GM12865 (cell line): Measurements from ENCODE around the gene KCNF1.

ENCODE experiments used
- DNase-seq: peaks from one replicate; pipeline ENCODE4 v3.0.0; 2010; ENCODE audit warnings: low read depth
- H3K4me3 ChIP-seq: 2 replicates; pipeline ENCODE4 v1.5.1; 2011; ENCODE audit warnings: mild to moderate bottlenecking, low read depth, low read length, control low read depth
- TF ChIP-seq, protein P1 (sequence below): IDR thresholded peaks from 2 replicates; pipeline ENCODE4 v1.5.1; 2011; ENCODE audit warnings: low read length, control low read depth, low read depth, inconsistent platforms; ENCODE audit not compliant: insufficient read depth; ENCODE audit errors: missing control alignments

Gene KCNF1

DNA sequence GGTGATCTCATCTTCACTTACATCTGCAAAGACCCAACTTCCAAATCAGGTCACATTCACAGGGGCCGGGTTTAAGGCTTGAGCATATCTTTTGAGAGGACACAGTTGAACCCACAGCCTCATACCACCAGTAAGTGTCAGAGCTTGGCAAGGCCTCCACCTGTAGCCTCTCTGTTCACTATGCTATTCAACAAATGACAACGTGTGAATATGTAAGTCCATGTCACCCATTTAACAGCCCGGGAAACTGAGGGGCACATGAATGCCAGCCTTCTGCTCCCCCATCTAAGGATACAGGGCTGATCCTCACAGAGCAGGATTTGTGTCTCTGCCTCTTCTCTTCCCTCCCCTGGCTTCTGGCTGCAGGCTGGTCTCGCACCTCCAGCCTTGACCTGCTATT, 3.5 kb upstream of the KCNF1 start:
- no peak overlapping the region for H3K4me3 ChIP-seq
- DNase-seq, result no peak
- TF ChIP-seq, protein P1, sequence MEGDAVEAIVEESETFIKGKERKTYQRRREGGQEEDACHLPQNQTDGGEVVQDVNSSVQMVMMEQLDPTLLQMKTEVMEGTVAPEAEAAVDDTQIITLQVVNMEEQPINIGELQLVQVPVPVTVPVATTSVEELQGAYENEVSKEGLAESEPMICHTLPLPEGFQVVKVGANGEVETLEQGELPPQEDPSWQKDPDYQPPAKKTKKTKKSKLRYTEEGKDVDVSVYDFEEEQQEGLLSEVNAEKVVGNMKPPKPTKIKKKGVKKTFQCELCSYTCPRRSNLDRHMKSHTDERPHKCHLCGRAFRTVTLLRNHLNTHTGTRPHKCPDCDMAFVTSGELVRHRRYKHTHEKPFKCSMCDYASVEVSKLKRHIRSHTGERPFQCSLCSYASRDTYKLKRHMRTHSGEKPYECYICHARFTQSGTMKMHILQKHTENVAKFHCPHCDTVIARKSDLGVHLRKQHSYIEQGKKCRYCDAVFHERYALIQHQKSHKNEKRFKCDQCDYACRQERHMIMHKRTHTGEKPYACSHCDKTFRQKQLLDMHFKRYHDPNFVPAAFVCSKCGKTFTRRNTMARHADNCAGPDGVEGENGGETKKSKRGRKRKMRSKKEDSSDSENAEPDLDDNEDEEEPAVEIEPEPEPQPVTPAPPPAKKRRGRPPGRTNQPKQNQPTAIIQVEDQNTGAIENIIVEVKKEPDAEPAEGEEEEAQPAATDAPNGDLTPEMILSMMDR, result no peak

GRCh38 chr2:10909050-10909995, 2.4 kb upstream of the KCNF1 start:
- H3K4me3 ChIP-seq, result no peak overlapping the region
- TF ChIP-seq, protein P1, result peak; percentile 35
- DNase-seq, result peak; percentile 12

- DNase-seq, result no peak
- H3K4me3 ChIP-seq, result no peak overlapping the region
- TF ChIP-seq, protein P1, result no peak
Observed at GRCh38 chr2:10909996-10910341, 1.8 kb upstream of the KCNF1 start.

DNA sequence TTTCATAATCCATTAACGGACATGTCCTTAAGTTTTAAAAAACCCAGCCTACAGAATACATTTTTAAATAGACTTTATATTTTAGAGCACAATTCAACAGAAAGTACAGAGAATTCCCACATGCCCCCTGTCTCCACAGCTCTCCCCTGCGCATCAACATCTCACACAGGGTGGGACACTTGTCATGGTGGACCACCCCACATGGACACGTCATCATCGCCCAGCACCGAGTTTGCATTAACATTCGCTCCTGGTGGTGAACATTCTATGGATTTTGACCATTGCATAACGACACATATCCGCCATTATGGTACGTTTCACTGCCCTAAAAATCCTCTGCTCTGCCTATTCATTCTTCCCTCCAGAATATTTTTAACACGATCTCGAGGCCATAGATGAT, 1.1 kb upstream of the KCNF1 start:
- no peak for DNase-seq
- no peak overlapping the region for H3K4me3 ChIP-seq
- TF ChIP-seq, protein P1, result no peak

DNA sequence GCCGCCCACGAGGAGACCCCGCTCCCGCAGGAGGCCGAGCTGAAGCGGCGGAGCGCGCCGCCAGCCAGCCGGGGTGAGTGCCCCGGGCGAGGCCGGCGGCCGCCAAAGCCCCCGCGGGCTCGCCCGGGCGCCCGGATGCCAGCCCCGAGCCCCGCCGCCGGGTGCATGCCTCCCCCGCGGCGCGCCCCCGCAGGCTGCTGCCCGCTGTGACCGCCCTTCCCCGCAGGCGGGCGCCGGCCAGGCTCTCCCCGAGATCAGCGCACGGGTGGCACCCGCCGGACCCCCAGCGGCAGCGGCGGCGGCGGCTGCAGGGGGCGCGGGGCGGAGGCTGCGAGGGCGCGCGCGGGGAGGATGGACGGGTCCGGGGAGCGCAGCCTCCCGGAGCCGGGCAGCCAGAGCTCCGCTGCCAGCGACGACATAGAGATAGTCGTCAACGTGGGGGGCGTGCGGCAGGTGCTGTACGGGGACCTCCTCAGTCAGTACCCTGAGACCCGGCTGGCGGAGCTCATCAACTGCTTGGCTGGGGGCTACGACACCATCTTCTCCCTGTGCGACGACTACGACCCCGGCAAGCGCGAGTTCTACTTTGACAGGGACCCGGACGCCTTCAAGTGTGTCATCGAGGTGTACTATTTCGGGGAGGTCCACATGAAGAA, 470 bp downstream of the KCNF1 start:
- DNase-seq, result no peak
- H3K4me3 ChIP-seq, result no peak overlapping the region
- TF ChIP-seq, protein P1, result no peak

DNA sequence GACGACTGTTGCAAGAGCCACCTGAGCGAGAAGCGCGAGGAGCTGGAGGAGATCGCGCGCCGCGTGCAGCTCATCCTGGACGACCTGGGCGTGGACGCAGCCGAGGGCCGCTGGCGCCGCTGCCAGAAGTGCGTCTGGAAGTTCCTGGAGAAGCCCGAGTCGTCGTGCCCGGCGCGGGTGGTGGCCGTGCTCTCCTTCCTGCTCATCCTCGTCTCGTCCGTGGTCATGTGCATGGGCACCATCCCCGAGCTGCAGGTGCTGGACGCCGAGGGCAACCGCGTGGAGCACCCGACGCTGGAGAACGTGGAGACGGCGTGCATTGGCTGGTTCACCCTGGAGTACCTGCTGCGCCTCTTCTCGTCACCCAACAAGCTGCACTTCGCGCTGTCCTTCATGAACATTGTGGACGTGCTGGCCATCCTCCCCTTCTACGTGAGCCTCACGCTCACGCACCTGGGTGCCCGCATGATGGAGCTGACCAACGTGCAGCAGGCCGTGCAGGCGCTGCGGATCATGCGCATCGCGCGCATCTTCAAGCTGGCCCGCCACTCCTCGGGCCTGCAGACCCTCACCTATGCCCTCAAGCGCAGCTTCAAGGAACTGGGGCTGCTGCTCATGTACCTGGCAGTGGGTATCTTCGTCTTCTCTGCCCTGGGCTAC, 1.2 kb downstream of the KCNF1 start:
- TF ChIP-seq, protein P1, result no peak
- no peak overlapping the region for H3K4me3 ChIP-seq
- no peak for DNase-seq
